ENCODE data around the gene SUN3.

- TF ChIP-seq CEBPB (IDR thresholded peaks at IDR 0.05; ENCODE audit: low read depth, low read length) (no peak), BRCA1 (IDR thresholded peaks at IDR 0.05; ENCODE audit: low read depth, low read length) (no peak), RXRA (IDR thresholded peaks at IDR 0.05; ENCODE audit: insufficient read depth, low read depth, low read length) (no peak)
Measured at GRCh38 chr7:48031111-48031510, 2.2 kb upstream of the SUN3 start.

All from H1 (cell line).